AG04450 (cell line): ENCODE results near the gene ALDH3B2. TPM values are rescaled to one million over a fixed set of nuclear protein-coding genes. Genes with fewer than 3 reads are reported as not detected.

Source experiments
- CTCF ChIA-PET: fragments of 300-600, 350-600 bp; formaldehyde crosslinking; extraction: SDS; loops from one replicate; lab custom pipeline; 2022; ENCODE audit warnings: antibody characterized with exemption, inconsistent platforms; lab: Charles Lee
- POLR2A ChIA-PET: fragments of 350-600 bp; formaldehyde crosslinking; extraction: SDS; loops from one replicate; lab custom pipeline; 2021; ENCODE audit warnings: antibody characterized with exemption, inconsistent platforms; lab: Yijun Ruan, JAX
- DNase-seq: peaks from one replicate; pipeline ENCODE4 v3.0.0-alpha.2; 2011; ENCODE audit warnings: low read depth, low spot score
- H3K27ac ChIP-seq: one replicate; pipeline ENCODE4 v1.5.1; 2012; ENCODE audit warnings: low read depth, low read length, control low read depth
- H3K27me3 ChIP-seq: one replicate; pipeline ENCODE4 v1.6.0; 2012; ENCODE audit warnings: low read length; ENCODE audit not compliant: control insufficient read depth, insufficient read depth
- H3K4me3 ChIP-seq: 2 replicates; pipeline ENCODE4 v1.5.1; 2011; ENCODE audit warnings: mild to moderate bottlenecking, low read depth, low read length, control low read depth
- H3K9me3 ChIP-seq: 2 replicates; pipeline ENCODE4 v1.5.1; 2012; ENCODE audit warnings: low read length; ENCODE audit not compliant: control insufficient read depth, insufficient read depth
- CTCF ChIP-seq: IDR thresholded peaks from 2 replicates; pipeline ENCODE4 v1.5.1; 2011; ENCODE audit warnings: low read depth, low read length, control low read depth, inconsistent platforms
- polyA plus RNA-seq: library from polyadenylated mRNA; depleted of rRNA; stranded (reverse); fragments of >200 nt; gene quantifications from 2 replicates; pipeline ENCODE4 v1.2.3, GENCODE V29; 2011

ALDH3B2 gene
- polyA plus RNA-seq, 1 experiment = not detected

GRCh38 chr11:67617243-67617953, 57.0 kb downstream of the ALDH3B2 start:
- Histone ChIP-seq H3K27ac (no peak overlapping the region), H3K9me3 (no peaks in the 10 kb centered on the region; the same call in 1 of the 2 replicates), H3K27me3 (peaks cover 25% of the 10 kb centered on the region), H3K4me3 (no peak overlapping the region)
- POLR2A ChIA-PET = no interaction called here
- CTCF ChIA-PET = interaction anchor here (6.6 kb wide), 1 partner anchor 12 kb away, joined by 44 read pairs; the partner anchor contains the start of gene NUDT8
- no peak for TF ChIP-seq CTCF
- DNase-seq = no peak

DNA sequence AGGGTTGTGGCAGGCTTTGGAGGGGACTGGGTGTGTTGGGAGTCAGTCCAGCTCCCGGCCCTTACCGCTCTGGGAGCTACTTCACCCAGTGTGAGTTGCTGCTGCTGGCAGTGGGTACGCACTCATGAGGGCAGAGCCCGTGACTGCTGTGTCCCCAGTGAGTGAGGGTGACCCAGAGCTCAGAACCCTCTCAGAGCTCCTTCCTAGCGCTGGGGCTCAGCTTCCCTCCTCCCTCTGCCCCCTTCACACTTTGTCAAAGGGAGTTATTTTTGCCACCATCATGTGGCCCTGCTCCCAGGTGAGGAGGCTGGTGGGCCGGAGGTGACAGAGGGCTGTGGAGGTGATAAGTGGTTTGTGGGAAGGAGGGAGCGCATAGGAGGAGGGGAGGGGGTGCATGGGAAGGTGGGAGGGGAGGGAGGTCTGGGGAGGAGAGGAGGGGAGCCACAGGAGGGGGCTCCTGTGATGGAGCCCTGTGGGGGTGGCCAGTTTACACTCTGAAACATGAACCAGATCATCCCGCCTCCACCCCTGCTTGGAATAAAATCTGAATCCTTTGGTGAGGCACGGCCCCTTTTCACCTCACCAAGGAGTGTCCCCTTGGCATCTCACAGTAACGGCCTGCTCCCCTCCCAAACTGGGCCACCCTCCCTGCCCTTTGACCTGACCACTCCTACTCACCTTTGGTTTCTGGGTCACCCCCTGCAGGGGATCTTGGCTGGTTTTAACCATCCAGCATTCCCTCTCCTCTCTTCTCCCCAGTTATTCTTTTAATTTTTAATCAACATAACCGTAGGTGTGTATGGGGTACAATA, 57.8 kb downstream of the ALDH3B2 start:
- DNase-seq = no peak
- CTCF ChIA-PET = interaction anchor here (6.6 kb wide), 1 partner anchor 13 kb away, joined by 44 read pairs; the partner anchor contains the start of gene NUDT8
- POLR2A ChIA-PET = interaction anchor here (0.6 kb wide), 1 partner anchor 17 kb away, joined by 3 read pairs; no protein-coding TSS in a partner anchor

GRCh38 chr11:67615728-67616430, 58.5 kb downstream of the ALDH3B2 start:
- no peak overlapping the region for H3K27ac ChIP-seq
- H3K9me3 ChIP-seq = no peaks in the 10 kb centered on the region; the same call in 1 of the 2 replicates
- DNase-seq = no peak
- ChIA-PET CTCF (interaction anchor here (6.6 kb wide), 1 partner anchor 13 kb away, joined by 44 read pairs; the partner anchor contains the start of gene NUDT8), POLR2A (no interaction called here)
- H3K27me3 ChIP-seq = peaks cover 25% of the 10 kb centered on the region
- H3K4me3 ChIP-seq = no peak overlapping the region
- TF ChIP-seq CTCF = no peak

More for the DNA sequence above, 57.8 kb downstream of the ALDH3B2 start:
- Histone ChIP-seq H3K27ac (no peak overlapping the region), H3K4me3 (no peak overlapping the region), H3K27me3 (peaks cover 25% of the 10 kb centered on the region), H3K9me3 (no peaks in the 10 kb centered on the region; the same call in 1 of the 2 replicates)
- no peak for TF ChIP-seq CTCF

GRCh38 chr11:67614730-67615714, 59.4 kb downstream of the ALDH3B2 start:
- Histone ChIP-seq H3K27ac (no peak overlapping the region), H3K9me3 (no peaks in the 10 kb centered on the region; the same call in 1 of the 2 replicates), H3K27me3 (peaks cover 25% of the 10 kb centered on the region), H3K4me3 (no peak overlapping the region)
- no peak for DNase-seq
- CTCF ChIA-PET = interaction anchor here (0.8 to 6.6 kb wide), 6 partner anchors 9 to 44 kb away, joined by 3 to 44 read pairs (median 4); partner anchors contain the start of gene NUDT8
- peak; percentile 57 for TF ChIP-seq CTCF
- POLR2A ChIA-PET = interaction anchor here (1.3 to 1.4 kb wide), 2 partner anchors 15 to 31 kb away, joined by 4 to 5 read pairs; partner anchors contain the start of genes GSTP1 and NUDT8
